ENCODE measurements around the gene UPF2.
A peak's percentile ranks its signal among the peaks of the same experiment; 100 is the strongest.
"Not testable (repeated sequence)": the region's sequence is repeated elsewhere in the genome, so short reads cannot be mapped to it uniquely, and the experiment has no call there.

The UPF2 gene

DNA sequence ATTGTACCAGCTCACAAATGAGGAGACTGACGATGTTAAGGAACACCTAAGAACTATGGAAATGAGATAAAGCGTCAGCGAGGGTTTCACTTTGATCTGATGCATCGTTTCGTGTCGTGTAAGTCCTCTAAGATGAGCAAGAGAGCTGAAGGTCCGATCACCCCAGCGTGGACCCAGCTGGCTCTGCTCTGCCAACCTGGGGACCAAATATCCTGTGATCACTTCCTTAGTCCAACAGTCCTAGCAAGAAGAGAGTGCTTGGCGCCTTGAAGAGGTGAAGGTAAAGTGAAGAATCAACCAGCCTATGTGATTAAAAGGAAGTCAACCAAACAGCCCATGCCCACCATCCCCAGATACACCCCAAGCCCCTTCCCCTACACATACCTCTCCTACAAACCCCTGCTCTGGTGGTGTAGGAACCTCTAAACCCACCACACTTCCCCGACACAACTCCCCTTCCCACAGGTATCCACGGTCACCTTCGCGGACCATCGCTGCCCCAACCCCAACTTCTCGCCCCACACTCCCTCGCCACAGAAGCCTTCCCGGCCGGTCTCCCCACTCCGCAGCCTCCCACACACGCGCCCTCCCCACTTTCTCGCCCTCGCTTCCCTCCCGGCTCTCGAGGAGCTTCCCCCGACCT lies 722 bp downstream of the UPF2 start:
- no peak for DNase-seq

DNA sequence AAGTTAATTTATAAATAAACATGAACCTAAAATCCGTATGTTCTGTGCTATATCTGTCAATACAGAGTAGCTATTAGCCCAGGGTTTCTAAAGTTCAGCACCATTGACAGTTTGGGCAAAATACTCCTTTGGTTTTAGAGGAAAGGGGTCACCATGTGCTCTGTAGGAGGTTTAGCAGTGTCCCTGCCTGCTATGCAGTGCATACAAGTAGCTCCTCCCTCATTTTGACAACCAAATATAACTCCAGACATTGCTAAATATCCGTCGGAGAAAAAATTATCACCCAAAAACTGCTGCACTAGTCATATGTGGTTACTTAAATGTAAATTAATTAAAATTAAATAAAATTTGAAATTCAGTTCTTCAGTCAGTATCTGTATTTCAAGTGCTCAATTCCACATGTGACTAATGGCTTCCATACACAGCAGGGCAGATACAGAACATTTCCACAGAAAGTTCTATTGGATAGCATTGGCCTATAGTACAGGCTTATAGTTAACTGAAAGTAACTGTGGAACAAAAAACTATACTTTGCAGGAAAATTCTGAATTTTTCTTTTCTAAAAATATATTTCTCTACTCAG lies 6.4 kb downstream of the UPF2 start:
- no peak for DNase-seq

DNA sequence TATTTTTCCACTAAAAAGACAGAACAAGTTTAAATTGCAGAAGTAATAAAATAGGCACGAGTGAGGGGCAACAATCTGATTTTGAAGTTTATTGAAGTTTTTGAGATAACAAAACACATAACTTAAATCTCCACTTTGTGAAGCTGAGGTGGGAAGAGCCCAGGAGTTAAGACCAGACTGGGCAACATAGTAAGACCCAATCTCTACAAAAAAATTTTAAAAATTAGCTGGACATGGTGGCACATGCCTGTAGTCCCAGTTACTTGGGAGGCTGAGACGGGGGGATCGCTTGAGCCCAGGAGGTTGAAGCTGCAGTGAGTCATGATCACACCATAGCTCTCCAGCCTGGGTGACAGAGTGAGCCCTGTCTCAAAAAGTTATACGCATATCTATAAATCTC lies 11.2 kb downstream of the UPF2 start:
- no peak for DNase-seq

DNA sequence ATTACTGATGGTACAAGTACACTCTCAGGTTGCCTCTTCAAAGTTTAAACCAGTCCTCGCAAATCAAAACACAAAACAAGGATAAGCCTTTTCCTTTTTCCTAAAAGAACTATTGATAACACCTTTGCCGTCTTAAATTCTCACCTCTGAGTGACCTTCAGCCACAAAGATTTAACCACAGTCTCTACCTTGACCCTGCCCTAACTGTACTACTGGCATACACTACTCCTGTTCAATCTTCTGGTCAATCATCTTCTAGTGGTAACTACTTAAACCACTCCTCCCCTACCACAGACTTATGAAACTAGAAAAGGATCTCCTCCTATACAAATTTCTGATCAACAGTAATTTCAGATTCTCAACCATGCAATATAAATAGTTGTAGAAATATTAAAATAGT lies 15.1 kb downstream of the UPF2 start:
- no peak for DNase-seq

- no peak for DNase-seq
Measured at GRCh38 chr10:12025591-12025990, 17.0 kb downstream of the UPF2 start.

DNA sequence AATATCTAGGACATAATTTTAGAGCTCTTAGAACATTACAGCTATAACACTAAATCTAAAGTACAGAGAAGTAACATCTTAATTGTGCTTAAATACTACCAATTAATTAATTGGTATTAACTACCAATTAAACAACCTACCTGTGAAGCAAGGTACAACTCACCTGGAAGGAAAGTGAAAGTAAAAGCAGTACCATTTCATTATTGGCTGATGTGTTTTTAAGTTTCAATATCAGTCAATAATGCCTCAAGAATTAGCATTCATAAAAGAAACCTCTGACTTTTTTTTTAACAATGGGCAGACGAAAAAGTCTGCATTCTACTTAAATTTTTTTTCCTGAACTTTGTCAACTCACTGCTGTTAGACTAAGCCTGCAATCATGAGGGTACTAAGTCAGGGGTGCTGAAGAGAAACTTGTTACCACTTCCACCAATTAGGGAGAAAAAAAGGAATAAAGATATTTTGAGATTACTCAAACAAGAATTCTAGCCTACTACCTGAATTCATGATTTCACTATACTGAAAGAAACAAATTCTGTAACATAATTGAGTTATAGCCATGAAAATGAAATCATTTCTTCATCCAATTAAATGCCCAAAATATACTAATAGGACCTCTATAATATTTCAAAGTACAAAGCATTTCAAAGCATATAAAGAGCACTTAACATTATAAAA lies 19.9 kb downstream of the UPF2 start:
- DNase-seq = no peak

DNA sequence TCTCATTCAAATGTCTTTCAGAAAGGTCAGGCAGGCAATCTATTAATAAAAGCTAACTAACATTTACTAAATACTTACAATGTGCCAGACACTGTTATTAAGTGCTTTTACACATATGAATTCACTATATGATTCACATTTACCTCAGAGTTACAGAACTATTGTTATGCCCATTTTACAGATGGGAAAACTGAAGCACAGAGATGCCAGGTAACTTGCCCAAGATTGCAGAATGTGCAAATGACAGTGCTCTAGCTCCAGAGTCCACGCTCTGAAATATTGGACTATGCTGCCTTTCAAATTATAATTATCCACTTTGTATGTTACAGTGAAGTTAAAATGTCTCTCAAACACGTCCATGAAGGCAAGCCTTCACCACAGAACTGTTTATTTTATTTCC lies 22.0 kb downstream of the UPF2 start:
- no peak for DNase-seq

GRCh38 chr10:12019283-12019971 lies 23.2 kb downstream of the UPF2 start:
- no peak for DNase-seq

DNA sequence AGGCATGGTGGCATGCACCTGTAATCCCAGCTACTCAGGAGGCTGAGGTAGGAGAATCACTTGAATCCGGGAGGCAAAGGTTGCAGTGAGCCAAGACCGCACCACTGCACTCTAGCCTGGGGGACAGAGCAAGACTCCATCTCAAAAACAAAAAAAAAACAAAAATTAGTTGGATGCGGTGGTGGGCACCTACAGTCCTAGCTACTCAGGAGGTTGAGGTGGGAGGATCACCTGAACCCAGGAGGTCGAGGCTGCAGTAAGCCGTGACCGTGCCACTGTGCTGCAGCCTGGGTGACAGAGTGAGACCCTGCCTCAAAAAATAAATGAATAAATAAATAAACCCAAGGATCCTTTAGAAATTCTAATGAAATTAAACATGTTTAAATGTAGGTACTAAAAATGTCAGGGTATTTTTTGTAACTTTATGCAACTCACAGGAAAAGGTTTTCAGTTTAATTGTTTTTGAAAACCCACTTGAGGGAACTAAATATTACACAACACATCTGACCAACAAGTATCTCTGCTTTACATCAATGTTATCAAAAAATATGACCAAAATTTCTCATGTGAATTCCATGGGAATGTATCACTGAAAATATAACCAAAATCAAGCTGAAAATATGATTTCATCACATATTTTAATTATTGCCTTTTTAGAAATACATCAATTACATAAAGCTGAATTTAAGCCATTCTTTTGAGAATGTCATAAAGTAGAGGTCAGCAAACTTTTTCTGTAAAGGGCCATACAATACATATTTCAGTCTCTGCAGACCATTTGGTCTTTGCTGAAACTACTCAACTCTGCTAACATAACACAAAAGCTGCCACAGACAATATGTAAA lies 23.9 kb downstream of the UPF2 start:
- DNase-seq = no peak

DNA sequence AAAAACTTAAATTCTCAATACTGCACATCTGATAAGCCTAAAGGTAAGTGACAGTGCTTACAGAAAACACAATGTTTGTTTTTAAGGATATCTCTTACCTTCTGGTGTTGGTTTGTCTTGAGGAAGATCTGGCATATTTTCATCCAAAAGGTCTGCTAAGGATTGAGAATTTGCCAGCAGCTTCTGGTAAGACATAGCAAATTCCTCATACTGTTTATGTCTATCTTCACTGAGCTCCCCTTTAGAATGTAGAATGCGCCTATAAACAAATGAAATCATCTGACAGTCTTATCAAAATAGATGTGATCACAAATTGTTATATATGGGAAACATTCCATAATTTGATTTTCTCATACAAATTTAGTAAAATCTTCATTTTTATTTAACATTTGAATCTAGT lies 28.7 kb downstream of the UPF2 start:
- no peak for DNase-seq

GRCh38 chr10:12013391-12013790 lies 29.2 kb downstream of the UPF2 start:
- not testable (repeated sequence) for DNase-seq

GRCh38 chr10:12010353-12010752 lies 32.3 kb downstream of the UPF2 start:
- no peak for DNase-seq

DNA sequence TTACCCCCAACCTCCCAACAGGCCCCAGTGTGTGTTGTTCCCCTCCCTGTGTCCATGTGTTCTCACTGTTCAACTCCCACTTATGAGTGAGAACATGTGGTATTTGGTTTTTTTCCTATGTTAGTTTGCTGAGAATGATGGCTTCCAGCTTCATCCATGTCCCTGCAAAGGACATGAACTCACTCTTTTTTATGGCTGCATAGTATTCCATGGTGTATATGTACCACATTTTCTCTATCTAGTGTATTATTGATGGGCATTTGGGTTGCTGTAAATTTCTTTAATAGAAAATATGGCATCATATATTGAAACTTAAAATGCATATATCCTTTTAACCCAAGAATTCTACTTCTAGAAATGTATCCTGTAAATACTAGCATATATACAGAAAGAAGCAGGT lies 33.8 kb downstream of the UPF2 start:
- not testable (repeated sequence) for DNase-seq

DNA sequence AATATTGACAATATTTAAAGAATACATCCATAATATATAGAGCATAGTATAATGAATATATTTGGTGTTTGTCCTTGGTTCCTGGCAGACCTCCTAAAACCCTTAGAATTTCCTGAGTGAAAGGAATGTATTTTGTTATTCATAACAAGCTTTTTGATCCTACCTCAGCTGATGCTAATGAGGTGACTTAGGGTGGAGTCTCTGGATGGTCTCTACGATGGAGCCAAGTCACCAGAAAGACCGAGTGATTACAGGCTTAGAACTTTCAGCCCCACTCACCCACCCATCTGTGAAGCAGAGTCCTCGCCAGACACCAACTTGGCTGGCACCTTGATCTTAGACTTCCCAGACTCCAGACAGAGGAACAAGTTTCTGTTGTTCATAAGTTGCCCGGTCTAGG lies 35.9 kb downstream of the UPF2 start:
- no peak for DNase-seq

DNA sequence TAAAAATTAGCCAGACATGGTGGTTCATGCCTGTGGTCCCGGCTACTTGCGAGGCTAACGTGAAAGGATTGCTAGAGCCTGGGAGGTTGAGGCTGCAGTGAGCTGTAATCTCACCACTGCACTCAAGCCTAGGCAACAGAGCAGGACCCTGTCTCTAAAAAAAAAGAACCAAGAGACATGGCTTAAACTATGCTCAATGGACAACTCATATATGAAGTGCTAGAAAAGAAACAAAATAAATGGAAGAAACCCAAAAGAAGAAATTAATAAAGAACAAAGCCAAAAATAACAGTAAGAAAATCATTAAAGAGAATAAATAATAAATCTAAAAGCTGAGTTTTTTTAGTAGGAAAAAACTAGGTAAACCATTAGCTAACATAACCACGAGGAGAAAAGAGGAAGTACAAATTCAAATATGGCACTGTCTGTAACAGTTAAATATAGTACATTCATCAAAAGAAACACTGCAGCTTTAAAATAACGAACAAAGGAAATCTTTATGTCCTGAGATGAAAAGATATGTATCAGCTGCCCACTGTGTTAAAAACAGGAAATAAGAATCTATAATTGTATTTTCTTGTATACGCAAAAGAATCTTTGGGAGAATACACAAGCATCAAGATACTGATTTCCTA lies 48.7 kb downstream of the UPF2 start:
- DNase-seq = no peak

- DNase-seq = no peak
Measured at GRCh38 chr10:11988924-11989323, 53.7 kb downstream of the UPF2 start.

DNA sequence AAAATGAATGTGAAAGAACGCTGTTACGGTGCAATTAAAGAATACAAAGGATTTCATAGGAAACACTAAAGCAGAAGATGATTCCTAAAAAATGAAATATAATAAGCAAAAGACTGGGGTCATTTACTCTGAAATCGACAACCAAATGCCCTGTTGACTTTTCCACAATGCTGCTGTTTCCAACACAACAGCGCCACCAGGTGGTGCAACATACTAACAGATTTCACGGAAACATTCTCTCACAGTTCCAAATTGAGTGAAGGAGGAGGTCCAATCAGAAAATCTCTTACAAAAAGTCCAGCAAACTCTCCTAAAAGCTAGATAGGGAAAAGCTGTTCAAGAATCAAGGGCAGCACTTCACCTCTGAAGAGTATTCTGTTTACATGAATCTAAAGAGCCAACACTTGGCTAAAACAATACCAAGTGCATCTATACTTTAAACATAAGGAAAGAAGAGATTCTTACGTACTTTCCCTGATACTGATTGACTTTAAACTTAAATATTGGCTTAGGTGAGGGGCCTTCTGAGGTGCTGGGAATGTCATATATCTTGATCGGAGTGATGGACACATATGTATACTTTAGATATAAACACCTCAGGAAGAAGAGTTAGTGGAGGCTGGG lies 55.9 kb downstream of the UPF2 start:
- peak in 1 of 2 experiments; percentile 1 for DNase-seq

DNA sequence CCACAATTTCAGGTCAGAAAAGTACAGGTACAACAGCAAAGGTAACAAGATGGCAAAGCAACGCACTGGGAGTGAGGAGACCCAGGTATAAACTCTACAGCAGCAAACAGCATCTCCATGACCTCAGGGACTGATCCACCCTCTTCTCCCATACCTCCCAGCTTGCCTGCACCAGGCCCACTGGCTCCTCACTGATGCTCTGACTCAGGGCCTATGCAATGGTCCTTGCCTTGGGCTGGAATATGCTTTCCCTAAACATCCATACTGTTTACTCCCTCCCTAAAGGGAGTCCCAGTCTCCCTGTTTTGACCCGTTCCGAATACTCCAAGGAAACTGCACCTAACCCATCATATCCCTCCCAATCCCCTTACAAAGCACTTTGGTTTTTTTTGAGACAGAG lies 60.4 kb downstream of the UPF2 start:
- no peak for DNase-seq

DNA sequence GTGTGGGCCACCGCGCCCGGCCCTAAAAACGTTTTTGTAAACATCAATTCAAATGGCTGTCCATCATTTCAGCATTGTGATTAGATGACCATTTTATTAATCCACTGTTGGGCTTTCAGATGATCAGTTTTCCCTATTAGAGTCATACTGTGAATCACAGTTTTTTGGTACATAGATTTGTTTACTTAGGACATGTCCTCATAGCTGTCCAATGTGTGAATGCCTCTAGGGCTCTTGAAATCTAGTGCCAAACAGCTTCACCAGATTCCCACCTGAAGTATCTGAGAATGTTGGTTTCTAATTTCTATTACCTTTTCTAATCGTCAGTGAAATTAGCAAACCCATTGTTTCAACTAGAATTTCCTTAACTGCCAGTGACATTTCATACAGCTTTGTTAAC lies 66.8 kb downstream of the UPF2 start:
- no peak for DNase-seq

- DNase-seq = not testable (repeated sequence)
Measured at GRCh38 chr10:11972523-11972922, 70.1 kb downstream of the UPF2 start.

DNA sequence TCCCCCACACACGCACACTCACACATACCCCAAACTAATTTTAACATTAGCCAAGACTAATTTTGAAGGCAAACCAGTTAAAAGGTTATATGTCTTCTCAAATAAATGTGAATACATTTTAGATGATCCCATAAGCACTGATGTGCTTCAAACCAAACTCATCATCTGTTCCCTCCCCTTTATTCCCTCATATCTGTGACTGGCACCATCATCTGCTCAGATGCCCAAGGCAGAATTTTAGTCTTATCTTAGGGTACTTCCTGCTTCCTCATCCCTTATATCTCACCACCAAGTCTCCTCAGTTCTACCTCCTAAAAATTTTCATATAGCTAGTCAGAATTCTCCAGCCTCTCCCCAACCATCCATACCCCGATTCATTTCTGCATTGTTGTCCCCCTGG lies 80.4 kb downstream of the UPF2 start:
- DNase-seq = no peak

- no peak for DNase-seq
Measured at GRCh38 chr10:11961771-11962170, 80.8 kb downstream of the UPF2 start.

Measured in NCI-H187 (cell line).